ENCODE results near the gene CDK15.

CDK15 gene

DNA sequence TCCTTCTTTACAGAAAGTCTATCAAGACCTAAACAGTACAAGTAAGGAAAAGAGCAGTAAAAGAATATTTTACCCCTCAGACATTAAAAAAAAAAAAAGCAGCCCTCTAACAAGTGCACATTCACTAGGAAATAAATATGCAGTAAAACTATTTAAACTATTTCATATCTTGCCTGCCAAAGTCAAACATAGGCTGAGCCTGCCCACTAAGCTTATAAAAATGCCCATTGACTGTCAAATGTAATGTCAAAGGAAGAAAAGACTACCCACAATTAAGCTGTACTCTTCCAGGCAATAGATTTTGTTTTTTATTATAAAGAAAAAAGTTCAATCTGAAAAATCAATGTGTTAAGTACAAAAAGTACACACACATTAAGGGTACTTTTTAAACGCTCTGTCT, 37.4 kb upstream of the CDK15 start:
- in situ Hi-C loops (cut with MboI; ENCODE audit: low sequenced_read_pairs, unreplicated experiment), result no loop called here
- DNase-seq (ENCODE audit: low spot score), result no peak
- TF ChIP-seq CTCF (IDR thresholded peaks at IDR 0.05; ENCODE audit: borderline replicate concordance, control extremely low read depth, extremely low read depth, insufficient read depth, missing control alignments), result no peak

DNA sequence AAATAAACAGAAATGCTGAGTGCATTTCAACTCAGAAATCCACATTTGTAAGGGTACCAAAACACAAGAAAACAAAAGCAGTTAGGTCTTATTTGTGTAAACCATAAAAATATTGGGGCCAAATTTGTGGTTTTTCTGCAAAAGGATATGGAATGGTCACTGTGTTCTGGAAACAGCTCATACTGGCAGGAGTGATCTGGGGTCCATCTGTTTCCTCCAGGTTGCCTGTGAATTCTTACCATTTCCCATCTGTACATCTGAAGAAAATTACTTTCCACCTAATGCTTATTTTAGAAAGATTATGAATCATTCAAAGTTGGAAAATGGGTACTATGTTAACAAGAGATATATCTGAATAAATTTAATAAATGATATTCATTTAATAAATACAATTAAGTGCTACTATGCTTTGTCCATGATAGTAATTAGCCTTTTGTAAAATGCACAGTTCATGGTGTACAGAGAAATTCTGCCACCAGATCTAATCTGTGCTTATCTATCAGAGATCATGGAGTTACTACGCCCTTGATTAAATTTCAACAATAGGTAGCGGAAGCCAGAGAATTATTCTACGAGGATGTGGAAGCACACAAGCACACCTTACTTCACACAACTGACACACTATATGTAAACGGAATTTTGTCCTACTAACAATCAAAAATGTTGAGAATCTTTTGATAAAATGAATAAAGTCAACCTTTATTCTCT, 36.5 kb upstream of the CDK15 start:
- DNase-seq (ENCODE audit: low spot score), result no peak
- no peak for TF ChIP-seq CTCF (IDR thresholded peaks at IDR 0.05; ENCODE audit: borderline replicate concordance, control extremely low read depth, extremely low read depth, insufficient read depth, missing control alignments)
- in situ Hi-C loops (cut with MboI; ENCODE audit: low sequenced_read_pairs, unreplicated experiment), result no loop called here

DNA sequence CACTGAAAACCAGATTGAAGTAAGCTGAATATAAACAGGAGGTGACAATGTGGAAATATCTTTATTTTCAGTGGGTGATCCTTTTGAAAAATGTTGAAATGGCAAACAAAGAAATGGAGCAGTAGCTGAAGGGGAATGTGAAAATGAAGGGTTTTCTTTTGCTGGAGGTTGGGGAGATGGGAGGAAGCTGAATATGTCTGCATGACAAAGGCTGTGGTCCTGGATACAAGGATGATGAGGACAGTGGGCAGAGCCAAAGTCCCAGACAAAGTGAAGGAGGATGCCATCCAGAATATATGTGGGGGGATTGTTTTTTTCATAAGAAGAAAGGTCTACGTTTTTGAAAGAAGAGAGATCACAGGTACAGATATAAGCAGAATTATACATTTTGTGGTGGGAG, 32.3 kb upstream of the CDK15 start:
- TF ChIP-seq CTCF (IDR thresholded peaks at IDR 0.05; ENCODE audit: borderline replicate concordance, control extremely low read depth, extremely low read depth, insufficient read depth, missing control alignments), result no peak
- in situ Hi-C loops (cut with MboI; ENCODE audit: low sequenced_read_pairs, unreplicated experiment), result no loop called here
- DNase-seq (ENCODE audit: low spot score), result no peak

DNA sequence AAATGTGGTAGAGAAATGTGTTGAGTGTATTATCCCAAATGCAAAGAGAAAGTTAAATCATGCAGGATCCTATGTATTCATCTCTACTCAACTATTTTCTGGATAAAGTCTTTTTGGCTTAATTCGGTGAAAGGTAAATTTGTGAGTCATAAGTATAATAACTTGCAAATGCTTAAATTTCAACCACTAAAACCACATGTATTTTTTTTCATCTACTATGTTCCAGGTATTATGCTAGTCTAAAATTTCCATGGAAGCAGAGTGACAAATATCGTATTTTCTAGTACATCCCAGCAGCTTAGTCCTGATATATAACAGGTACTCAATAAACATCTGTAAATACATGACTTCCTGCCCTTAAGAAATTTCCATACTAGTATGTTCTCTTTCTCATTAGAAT, 31.8 kb upstream of the CDK15 start:
- TF ChIP-seq CTCF (IDR thresholded peaks at IDR 0.05; ENCODE audit: borderline replicate concordance, control extremely low read depth, extremely low read depth, insufficient read depth, missing control alignments), result no peak
- DNase-seq (ENCODE audit: low spot score), result no peak
- in situ Hi-C loops (cut with MboI; ENCODE audit: low sequenced_read_pairs, unreplicated experiment), result no loop called here

GRCh38 chr2:201775326-201775725, 31.0 kb upstream of the CDK15 start:
- TF ChIP-seq CTCF (IDR thresholded peaks at IDR 0.05; ENCODE audit: borderline replicate concordance, control extremely low read depth, extremely low read depth, insufficient read depth, missing control alignments), result no peak
- no peak for DNase-seq (ENCODE audit: low spot score)
- in situ Hi-C loops (cut with MboI; ENCODE audit: low sequenced_read_pairs, unreplicated experiment), result no loop called here

DNA sequence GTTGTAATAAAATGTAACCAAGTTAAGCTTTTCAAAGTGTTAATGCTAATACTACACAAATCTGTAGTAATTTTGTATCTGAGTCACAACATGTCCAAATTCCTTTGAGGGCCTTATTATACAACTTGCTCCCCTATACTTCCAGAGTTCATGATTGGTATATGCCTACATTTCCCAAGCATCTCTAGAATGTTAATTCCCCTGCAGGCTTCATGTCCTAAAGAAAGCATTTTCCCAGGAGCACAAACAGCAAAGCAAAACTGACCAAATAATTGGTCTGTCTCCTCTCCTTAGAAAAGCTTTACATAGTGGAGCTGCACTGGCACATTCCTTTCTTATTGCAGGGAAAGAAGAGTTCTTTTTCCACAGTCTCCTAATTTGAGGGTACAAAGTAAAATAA, 29.3 kb upstream of the CDK15 start:
- no peak for TF ChIP-seq CTCF (IDR thresholded peaks at IDR 0.05; ENCODE audit: borderline replicate concordance, control extremely low read depth, extremely low read depth, insufficient read depth, missing control alignments)
- in situ Hi-C loops (cut with MboI; ENCODE audit: low sequenced_read_pairs, unreplicated experiment), result no loop called here
- no peak for DNase-seq (ENCODE audit: low spot score)
